OCI-LY7 (cell line): ENCODE results near the gene IGSF21. TPM values are rescaled to one million over a fixed set of nuclear protein-coding genes. Genes with fewer than 3 reads are reported as not detected.

Experiments used
- BruUV-seq: library from RNA; stranded (reverse); fragments of 400-500 nt; replicated peaks from 2 replicates; lab custom pipeline; 2021; lab: Mats Ljungman, UMichigan
- CTCF ChIA-PET: fragments of 300-600 bp; sonication (Branson Sonifier 250); formaldehyde crosslinking; loops from one replicate; lab custom pipeline; 2022; ENCODE audit warnings: antibody characterized with exemption; ENCODE audit not compliant: unreplicated experiment; lab: Charles Lee
- POLR2A ChIA-PET: fragments of 300-600 bp; sonication (Branson Sonifier 250); formaldehyde crosslinking; loops from one replicate; lab custom pipeline; 2022; ENCODE audit warnings: antibody characterized with exemption; lab: Charles Lee
- DNase-seq: peaks from one replicate; pipeline ENCODE4 v3.0.0-alpha.2; 2015; ENCODE audit warnings: low spot score
- H2AFZ ChIP-seq: fragments of 200-600 bp; sonication (generic), shearing (Covaris generic); 2 replicates; pipeline ENCODE4 v1.6.1; 2014; ENCODE audit warnings: mild to moderate bottlenecking, antibody characterized with exemption, low read length, moderate library complexity
- H3K27ac ChIP-seq: fragments of 200-600 bp; sonication (generic); 2 replicates; pipeline ENCODE4 v1.5.1; 2014; ENCODE audit warnings: mixed run types, low read depth, mild to moderate bottlenecking, moderate library complexity, low read length, inconsistent platforms; ENCODE audit not compliant: poor library complexity, severe bottlenecking
- H3K36me3 ChIP-seq: fragments of 200-600 bp; sonication (generic); 2 replicates; pipeline ENCODE4 v1.6.1; 2014; ENCODE audit warnings: mild to moderate bottlenecking, antibody characterized with exemption, low read length, moderate library complexity, mixed read lengths; ENCODE audit not compliant: insufficient read depth
- H3K4me1 ChIP-seq: fragments of 200-600 bp; sonication (generic); 2 replicates; pipeline ENCODE4 v1.5.1; 2014; ENCODE audit warnings: mild to moderate bottlenecking, low read length; ENCODE audit not compliant: insufficient read depth, poor library complexity, severe bottlenecking
- H3K4me2 ChIP-seq: fragments of 200-600 bp; sonication (generic); 2 replicates; pipeline ENCODE4 v1.6.1; 2014; ENCODE audit warnings: mild to moderate bottlenecking, low read length
- H3K4me3 ChIP-seq: fragments of 200-600 bp; sonication (generic); 2 replicates; pipeline ENCODE4 v1.5.1; 2014; ENCODE audit warnings: mild to moderate bottlenecking, low read depth, low read length; ENCODE audit not compliant: poor library complexity, severe bottlenecking
- H3K79me2 ChIP-seq: fragments of 200-600 bp; sonication (generic); 2 replicates; pipeline ENCODE4 v1.6.1; 2016; ENCODE audit warnings: low read depth, mild to moderate bottlenecking, low read length, moderate library complexity, mixed read lengths; ENCODE audit not compliant: insufficient read depth
- H3K9me2 ChIP-seq: fragments of 200-600 bp; sonication (generic); 2 replicates; pipeline ENCODE4 v1.6.1; 2016; ENCODE audit warnings: mild to moderate bottlenecking, low read length, mixed read lengths; ENCODE audit not compliant: insufficient read depth
- H3K9me3 ChIP-seq: fragments of 200-600 bp; sonication (generic); 2 replicates; pipeline ENCODE4 v1.6.1; 2014; ENCODE audit warnings: mild to moderate bottlenecking, mixed run types, low read length, mixed read lengths
- H4K20me1 ChIP-seq: fragments of 200-600 bp; sonication (generic); 2 replicates; pipeline ENCODE4 v1.6.1; 2014; ENCODE audit warnings: mild to moderate bottlenecking, antibody characterized with exemption, low read length, moderate library complexity, mixed read lengths; ENCODE audit not compliant: insufficient read depth
- EZH2phosphoT487 ChIP-seq: fragments of 200-600 bp; sonication (generic); IDR thresholded peaks from 2 replicates; pipeline ENCODE4 v1.6.1; 2018; ENCODE audit warnings: low read depth, borderline replicate concordance, mild to moderate bottlenecking, mixed run types, antibody characterized with exemption, low read length, moderate library complexity, mixed read lengths
- intact Hi-C: fragments of 100-400 bp; cut with micrococcal nuclease; formaldehyde crosslinking; loops from one replicate; pipeline ENCODE4 v1.10.0; 2022; ENCODE audit not compliant: unreplicated experiment
- total RNA-seq, 2 experiments: library from RNA; depleted of rRNA in 1 of 2; stranded (reverse); fragments of >200 nt in 1 of 2; shearing (Covaris generic) in 1 of 2; gene quantifications; 2 replicates each; pipeline ENCODE4 v1.2.3, GENCODE V29; 2014 to 2022
- TF ChIP-seq, protein P1 (sequence below): fragments of 200-600 bp; sonication (generic); conservative IDR thresholded peaks from 2 replicates; pipeline ENCODE4 v1.5.1; 2014; ENCODE audit warnings: mild to moderate bottlenecking, antibody characterized with exemption, low read length, moderate library complexity, mixed read lengths

IGSF21 gene
- total RNA-seq, 2 experiments from 2014 or later = 0.17 TPM; not detected in 1

- no TSS peak for BruUV-seq
- Histone ChIP-seq H3K27ac (no peak overlapping the region), H3K4me3 (no peak overlapping the region), H3K4me1 (peaks cover 15% of the 10 kb centered on the region), H3K9me2 (no peaks in the 10 kb centered on the region), H3K4me2 (no peak overlapping the region), H4K20me1 (no peaks in the 10 kb centered on the region), H2AFZ (no peak overlapping the region), H3K79me2 (no peaks in the 10 kb centered on the region), H3K9me3 (no peaks in the 10 kb centered on the region), H3K36me3 (no peaks in the 10 kb centered on the region)
- CTCF ChIA-PET = no interaction called here
- DNase-seq = no peak
- intact Hi-C loops = no loop called here
- TF ChIP-seq EZH2phosphoT487 = no peak
- TF ChIP-seq, protein P1, sequence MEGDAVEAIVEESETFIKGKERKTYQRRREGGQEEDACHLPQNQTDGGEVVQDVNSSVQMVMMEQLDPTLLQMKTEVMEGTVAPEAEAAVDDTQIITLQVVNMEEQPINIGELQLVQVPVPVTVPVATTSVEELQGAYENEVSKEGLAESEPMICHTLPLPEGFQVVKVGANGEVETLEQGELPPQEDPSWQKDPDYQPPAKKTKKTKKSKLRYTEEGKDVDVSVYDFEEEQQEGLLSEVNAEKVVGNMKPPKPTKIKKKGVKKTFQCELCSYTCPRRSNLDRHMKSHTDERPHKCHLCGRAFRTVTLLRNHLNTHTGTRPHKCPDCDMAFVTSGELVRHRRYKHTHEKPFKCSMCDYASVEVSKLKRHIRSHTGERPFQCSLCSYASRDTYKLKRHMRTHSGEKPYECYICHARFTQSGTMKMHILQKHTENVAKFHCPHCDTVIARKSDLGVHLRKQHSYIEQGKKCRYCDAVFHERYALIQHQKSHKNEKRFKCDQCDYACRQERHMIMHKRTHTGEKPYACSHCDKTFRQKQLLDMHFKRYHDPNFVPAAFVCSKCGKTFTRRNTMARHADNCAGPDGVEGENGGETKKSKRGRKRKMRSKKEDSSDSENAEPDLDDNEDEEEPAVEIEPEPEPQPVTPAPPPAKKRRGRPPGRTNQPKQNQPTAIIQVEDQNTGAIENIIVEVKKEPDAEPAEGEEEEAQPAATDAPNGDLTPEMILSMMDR = no peak
- POLR2A ChIA-PET = interaction anchor here (0.7 kb wide), 1 partner anchor 116 kb away, joined by 3 read pairs; no protein-coding TSS in a partner anchor
Observed at GRCh38 chr1:18174037-18174436, 66.4 kb downstream of the IGSF21 start.

GRCh38 chr1:18175051-18175450 lies 67.5 kb downstream of the IGSF21 start:
- intact Hi-C loops = no loop called here
- H3K4me2 ChIP-seq = no peak overlapping the region
- no peaks in the 10 kb centered on the region for H3K9me3 ChIP-seq
- H3K9me2 ChIP-seq = no peaks in the 10 kb centered on the region
- ChIA-PET CTCF (no interaction called here), POLR2A (no interaction called here)
- H3K4me3 ChIP-seq = no peak overlapping the region
- no peaks in the 10 kb centered on the region for H3K79me2 ChIP-seq
- no peaks in the 10 kb centered on the region for H4K20me1 ChIP-seq
- no peak overlapping the region for H2AFZ ChIP-seq
- no peaks in the 10 kb centered on the region for H3K36me3 ChIP-seq
- DNase-seq = no peak
- H3K4me1 ChIP-seq = peaks cover 15% of the 10 kb centered on the region
- TF ChIP-seq, protein P1 = no peak
- no peak for TF ChIP-seq EZH2phosphoT487
- BruUV-seq = no TSS peak
- H3K27ac ChIP-seq = no peak overlapping the region

GRCh38 chr1:18175530-18176377 lies 68.2 kb downstream of the IGSF21 start:
- POLR2A ChIA-PET = no interaction called here
- CTCF ChIA-PET = no interaction called here

More at GRCh38 chr1:18175530-18176377, 68.2 kb downstream of the IGSF21 start:
- no peak overlapping the region for H3K4me2 ChIP-seq
- TF ChIP-seq, protein P1 = no peak
- TF ChIP-seq EZH2phosphoT487 = no peak
- H3K27ac ChIP-seq = no peak overlapping the region
- intact Hi-C loops = no loop called here
- no peak for DNase-seq
- H3K9me2 ChIP-seq = no peaks in the 10 kb centered on the region
- H2AFZ ChIP-seq = no peak overlapping the region
- no peak overlapping the region for H3K4me3 ChIP-seq
- BruUV-seq = no TSS peak
- no peaks in the 10 kb centered on the region for H3K9me3 ChIP-seq
- H3K4me1 ChIP-seq = peaks cover 15% of the 10 kb centered on the region
- H3K79me2 ChIP-seq = no peaks in the 10 kb centered on the region
- no peaks in the 10 kb centered on the region for H4K20me1 ChIP-seq
- H3K36me3 ChIP-seq = no peaks in the 10 kb centered on the region
